ENCODE measurements around the gene AMACR. TPM values are rescaled to one million over a fixed set of nuclear protein-coding genes. Genes with fewer than 3 reads are reported as not detected.

The AMACR gene
- total RNA-seq, 2 experiments from 2014 or later, result 4.5 to 5.0 TPM

DNA sequence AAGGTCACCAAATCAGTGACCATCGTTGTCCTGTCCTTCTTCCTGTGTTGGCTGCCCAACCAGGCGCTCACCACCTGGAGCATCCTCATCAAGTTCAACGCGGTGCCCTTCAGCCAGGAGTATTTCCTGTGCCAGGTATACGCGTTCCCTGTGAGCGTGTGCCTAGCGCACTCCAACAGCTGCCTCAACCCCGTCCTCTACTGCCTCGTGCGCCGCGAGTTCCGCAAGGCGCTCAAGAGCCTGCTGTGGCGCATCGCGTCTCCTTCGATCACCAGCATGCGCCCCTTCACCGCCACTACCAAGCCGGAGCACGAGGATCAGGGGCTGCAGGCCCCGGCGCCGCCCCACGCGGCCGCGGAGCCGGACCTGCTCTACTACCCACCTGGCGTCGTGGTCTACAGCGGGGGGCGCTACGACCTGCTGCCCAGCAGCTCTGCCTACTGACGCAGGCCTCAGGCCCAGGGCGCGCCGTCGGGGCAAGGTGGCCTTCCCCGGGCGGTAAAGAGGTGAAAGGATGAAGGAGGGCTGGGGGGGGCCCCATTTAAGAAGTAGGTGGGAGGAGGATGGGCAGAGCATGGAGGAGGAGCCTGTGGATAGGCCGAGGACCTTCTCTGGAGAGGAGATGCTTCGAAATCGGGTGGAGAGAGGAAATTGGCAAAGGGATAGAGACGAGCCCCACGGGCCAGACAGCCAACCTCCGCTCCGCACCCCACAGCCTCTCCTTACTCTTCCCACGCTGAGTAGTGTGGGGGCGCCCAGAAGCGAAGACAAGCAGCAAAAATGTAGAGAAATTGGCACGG lies 69.9 kb downstream of the AMACR start:
- ChIA-PET POLR2A (no interaction called here), CTCF (ENCODE audit: unreplicated experiment) (no interaction called here)
- Histone ChIP-seq H3K4me3 (ENCODE audit: low read depth, low read length, poor library complexity, severe bottlenecking) (no peak overlapping the region), H3K79me2 (ENCODE audit: insufficient read depth, low read depth, low read length) (no peaks in the 10 kb centered on the region), H4K20me1 (ENCODE audit: insufficient read depth, low read length) (no peaks in the 10 kb centered on the region), H3K4me1 (ENCODE audit: insufficient read depth, low read length, poor library complexity, severe bottlenecking) (no peaks in the 10 kb centered on the region), H3K9me3 (ENCODE audit: low read length) (no peaks in the 10 kb centered on the region), H3K27ac (ENCODE audit: low read depth, low read length, poor library complexity, severe bottlenecking) (no peak overlapping the region), H3K36me3 (ENCODE audit: insufficient read depth, low read length) (no peaks in the 10 kb centered on the region), H3K4me2 (ENCODE audit: low read length) (no peak overlapping the region), H3K9me2 (ENCODE audit: insufficient read depth, low read length) (no peaks in the 10 kb centered on the region), H2AFZ (ENCODE audit: low read length) (no peak overlapping the region)
- intact Hi-C loops (cut with micrococcal nuclease; ENCODE audit: unreplicated experiment), result no loop called here
- TF ChIP-seq, protein P1, sequence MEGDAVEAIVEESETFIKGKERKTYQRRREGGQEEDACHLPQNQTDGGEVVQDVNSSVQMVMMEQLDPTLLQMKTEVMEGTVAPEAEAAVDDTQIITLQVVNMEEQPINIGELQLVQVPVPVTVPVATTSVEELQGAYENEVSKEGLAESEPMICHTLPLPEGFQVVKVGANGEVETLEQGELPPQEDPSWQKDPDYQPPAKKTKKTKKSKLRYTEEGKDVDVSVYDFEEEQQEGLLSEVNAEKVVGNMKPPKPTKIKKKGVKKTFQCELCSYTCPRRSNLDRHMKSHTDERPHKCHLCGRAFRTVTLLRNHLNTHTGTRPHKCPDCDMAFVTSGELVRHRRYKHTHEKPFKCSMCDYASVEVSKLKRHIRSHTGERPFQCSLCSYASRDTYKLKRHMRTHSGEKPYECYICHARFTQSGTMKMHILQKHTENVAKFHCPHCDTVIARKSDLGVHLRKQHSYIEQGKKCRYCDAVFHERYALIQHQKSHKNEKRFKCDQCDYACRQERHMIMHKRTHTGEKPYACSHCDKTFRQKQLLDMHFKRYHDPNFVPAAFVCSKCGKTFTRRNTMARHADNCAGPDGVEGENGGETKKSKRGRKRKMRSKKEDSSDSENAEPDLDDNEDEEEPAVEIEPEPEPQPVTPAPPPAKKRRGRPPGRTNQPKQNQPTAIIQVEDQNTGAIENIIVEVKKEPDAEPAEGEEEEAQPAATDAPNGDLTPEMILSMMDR (conservative IDR thresholded peaks at IDR 0.05; ENCODE audit: low read length), result no peak
- TF ChIP-seq EZH2phosphoT487 (IDR thresholded peaks at IDR 0.05; ENCODE audit: borderline replicate concordance, low read depth, low read length), result no peak
- DNase-seq (ENCODE audit: low spot score), result no peak
- no TSS peak for BruUV-seq (replicated peaks)

DNA sequence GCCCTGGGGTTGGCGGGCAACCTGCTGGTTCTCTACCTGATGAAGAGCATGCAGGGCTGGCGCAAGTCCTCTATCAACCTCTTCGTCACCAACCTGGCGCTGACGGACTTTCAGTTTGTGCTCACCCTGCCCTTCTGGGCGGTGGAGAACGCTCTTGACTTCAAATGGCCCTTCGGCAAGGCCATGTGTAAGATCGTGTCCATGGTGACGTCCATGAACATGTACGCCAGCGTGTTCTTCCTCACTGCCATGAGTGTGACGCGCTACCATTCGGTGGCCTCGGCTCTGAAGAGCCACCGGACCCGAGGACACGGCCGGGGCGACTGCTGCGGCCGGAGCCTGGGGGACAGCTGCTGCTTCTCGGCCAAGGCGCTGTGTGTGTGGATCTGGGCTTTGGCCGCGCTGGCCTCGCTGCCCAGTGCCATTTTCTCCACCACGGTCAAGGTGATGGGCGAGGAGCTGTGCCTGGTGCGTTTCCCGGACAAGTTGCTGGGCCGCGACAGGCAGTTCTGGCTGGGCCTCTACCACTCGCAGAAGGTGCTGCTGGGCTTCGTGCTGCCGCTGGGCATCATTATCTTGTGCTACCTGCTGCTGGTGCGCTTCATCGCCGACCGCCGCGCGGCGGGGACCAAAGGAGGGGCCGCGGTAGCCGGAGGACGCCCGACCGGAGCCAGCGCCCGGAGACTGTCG lies 70.7 kb downstream of the AMACR start:
- no peak for DNase-seq (ENCODE audit: low spot score)
- Histone ChIP-seq H2AFZ (ENCODE audit: low read length) (no peak overlapping the region), H3K4me1 (ENCODE audit: insufficient read depth, low read length, poor library complexity, severe bottlenecking) (no peaks in the 10 kb centered on the region), H3K4me2 (ENCODE audit: low read length) (no peak overlapping the region), H4K20me1 (ENCODE audit: insufficient read depth, low read length) (no peaks in the 10 kb centered on the region), H3K9me3 (ENCODE audit: low read length) (no peaks in the 10 kb centered on the region), H3K4me3 (ENCODE audit: low read depth, low read length, poor library complexity, severe bottlenecking) (no peak overlapping the region), H3K79me2 (ENCODE audit: insufficient read depth, low read depth, low read length) (no peaks in the 10 kb centered on the region), H3K36me3 (ENCODE audit: insufficient read depth, low read length) (no peaks in the 10 kb centered on the region), H3K27ac (ENCODE audit: low read depth, low read length, poor library complexity, severe bottlenecking) (no peak overlapping the region), H3K9me2 (ENCODE audit: insufficient read depth, low read length) (no peaks in the 10 kb centered on the region)
- POLR2A ChIA-PET, result no interaction called here
- no TSS peak for BruUV-seq (replicated peaks)
- TF ChIP-seq, protein P1 (conservative IDR thresholded peaks at IDR 0.05; ENCODE audit: low read length), result no peak
- no peak for TF ChIP-seq EZH2phosphoT487 (IDR thresholded peaks at IDR 0.05; ENCODE audit: borderline replicate concordance, low read depth, low read length)
- CTCF ChIA-PET (ENCODE audit: unreplicated experiment), result no interaction called here
- intact Hi-C loops (cut with micrococcal nuclease; ENCODE audit: unreplicated experiment), result no loop called here

Measured in OCI-LY7 (cell line).